HG03045 (cell line): ENCODE results near the gene PMVK.
A peak's percentile ranks its signal among the peaks of the same experiment; 100 is the strongest.

Source experiments
- ATAC-seq: cut with Tn5 transposase; IDR thresholded peaks from one replicate; pipeline ENCODE4 v1.9.1; 2021; ENCODE audit warnings: mild to moderate bottlenecking, moderate library complexity; ENCODE audit not compliant: unreplicated experiment

PMVK gene

DNA sequence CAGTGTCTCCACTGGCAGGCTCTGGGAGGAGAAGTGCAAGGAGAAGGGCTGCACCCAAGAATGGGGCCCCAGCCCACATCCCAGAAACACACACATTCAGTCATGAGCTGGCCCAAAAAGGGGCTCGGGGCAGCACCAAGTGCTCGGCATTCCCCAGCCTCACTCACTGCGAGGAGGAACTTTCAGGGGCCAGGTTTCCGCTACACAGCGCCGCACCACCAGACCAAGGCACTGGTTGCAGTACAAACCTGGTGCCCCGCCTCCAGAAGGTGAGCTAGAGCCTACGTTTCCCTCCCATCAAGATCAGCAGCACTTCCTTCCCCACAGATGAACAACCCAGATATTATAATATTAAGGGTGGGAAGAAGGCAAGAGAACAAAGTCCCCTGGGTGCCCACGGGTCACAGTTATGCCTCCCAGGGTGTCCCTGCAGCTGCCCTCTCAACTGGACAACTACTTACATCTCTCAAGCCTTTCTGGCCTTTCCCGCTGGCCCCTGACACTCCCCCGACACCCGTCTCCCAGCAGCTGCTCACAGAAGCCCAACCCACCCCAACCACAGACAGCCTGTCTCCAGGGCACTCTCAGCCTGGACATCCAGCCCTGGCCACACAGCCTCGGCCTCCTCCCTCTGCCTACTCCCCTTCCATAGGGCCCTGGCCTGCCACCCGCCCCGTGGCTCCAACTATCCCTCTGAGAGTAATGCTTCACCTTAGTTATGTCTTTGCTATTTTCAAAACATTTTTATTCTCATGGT, 15.6 kb upstream of the PMVK start:
- no peak for ATAC-seq

DNA sequence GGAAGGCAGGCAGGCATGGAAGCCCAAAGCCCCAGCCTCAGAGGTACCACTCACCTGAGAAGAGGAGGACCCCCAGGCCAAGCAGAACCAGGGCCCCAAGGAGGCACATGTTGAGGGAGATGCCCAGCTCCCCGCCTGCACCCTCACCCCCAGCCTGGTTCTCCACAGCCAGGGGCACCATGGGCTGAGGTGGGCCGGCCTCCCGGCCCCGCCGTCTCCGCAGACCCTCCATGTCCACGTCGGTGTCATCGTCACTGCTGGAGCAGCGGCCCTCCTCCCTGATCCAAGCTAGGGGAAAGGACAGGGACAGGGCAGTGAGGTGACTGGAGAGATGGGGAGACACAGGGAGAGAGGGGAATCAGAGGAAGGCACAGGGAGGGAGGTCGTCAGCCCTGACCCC, 11.6 kb upstream of the PMVK start:
- no peak for ATAC-seq

DNA sequence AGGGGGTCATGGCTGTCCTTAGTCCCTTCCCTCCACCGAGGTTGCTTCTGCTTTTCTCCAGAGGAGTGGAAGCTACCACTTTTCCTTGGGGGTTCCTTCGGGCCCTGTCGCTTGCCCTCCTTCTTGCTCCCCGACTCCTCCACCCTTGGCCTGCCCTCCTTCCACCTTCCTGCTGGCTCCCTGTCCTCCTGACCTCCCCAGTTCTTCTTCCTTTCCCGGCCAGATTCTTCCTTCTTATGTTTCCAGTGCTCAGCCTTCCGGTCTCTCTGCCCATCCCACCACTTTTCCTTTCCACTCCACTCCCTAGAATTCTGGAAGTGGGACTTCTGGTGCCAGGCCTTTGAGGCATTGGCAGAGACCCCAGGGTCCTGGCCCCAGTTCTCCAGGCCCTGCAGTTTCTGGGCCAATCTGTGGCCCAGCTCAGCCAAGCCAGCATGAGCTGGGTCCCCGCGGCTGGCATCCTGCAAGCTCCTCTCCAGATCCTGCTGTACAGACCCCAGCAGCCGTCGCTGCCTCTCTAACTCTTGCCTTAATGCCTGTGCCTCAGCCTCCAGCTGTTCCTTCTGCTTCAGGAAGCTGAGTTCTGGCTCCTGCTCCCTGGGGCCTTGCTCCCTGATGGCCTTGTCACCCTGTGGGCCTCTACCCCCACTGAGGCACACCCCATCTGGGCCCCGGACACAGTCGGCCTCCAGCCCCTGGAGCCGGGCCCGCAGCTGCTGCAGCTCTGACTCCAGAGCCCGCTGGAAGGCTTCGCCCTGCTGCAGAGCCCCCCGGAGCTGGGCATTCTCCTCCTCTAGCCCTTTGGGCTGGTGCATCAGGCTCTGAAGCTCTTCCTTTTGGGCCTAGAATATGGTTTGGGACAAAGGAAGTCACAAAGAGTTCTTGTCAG, 9.7 kb upstream of the PMVK start:
- ATAC-seq, result no peak

DNA sequence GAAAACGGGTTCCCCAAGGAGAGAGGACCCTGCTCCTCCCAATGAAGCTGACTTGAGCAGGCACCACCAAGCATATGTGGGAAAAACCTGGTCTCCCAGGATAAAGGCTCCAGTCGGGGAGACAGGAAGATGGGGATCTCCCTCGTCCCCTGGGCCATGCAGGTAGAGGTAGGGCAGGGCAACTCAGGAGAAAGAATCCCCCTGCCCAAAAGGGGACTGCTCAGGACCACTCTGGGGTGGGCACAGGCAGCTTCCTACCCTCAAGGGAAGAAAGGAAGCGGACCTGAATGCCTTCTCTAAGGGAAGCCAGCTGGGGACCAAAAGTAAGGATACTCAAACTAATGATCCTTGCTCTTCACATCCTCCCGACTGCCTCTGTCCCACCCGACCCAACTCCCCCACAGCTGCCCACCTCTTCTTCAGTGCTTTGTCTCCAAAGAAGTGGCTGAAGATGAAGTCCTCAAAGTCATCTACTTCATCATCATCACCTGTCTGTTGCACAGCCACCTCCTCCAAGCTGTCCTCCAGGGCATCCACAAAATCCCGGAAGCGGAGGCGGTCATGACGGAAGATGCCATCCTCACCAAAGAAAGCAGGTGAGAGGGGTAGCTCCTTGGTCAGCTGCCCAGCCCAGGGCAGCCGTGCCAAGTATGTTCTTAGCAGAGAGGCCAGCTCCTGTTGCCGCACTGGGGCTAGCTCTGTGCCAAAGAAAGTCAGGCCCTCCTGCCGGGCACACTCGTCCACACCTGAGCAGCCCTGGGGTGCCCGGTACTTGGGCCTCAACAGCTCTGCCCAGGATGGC, 8.8 kb upstream of the PMVK start:
- ATAC-seq, result no peak

DNA sequence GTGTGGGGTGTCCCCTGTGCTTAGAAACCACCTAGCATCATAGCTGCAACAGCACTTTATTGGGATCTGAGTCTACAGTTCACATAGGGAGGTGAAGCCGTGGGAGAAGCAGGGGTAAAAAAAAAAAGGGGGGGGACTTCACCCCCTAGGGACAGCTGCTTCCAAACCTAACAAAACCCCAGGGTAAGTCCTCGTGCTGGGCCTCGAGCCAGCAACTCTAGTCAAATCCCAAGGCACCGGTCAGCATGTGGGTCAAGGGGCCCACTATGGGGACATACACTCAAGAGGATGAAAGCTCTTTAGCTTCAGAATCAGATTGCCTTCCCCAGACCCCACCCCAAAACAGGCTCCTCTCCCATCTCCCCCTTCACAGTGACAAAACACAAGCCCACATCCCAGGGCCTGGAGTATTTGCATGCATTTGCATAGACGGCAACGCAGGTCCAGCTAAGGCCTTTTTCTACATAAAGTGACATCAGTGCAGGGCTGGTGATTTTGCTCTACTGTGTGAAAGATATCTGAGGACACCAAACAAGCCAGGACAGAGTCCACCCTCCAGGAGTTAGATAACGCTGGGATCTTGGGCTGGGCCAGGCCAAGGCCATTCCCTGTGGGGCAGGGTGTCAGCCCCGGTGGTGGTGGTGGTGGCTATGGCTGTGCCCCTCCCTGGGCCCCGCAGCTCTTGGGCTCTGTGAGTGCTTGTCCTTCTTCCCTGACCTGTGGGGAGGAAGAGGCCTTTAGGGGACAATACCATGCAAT, 8.1 kb upstream of the PMVK start:
- no peak for ATAC-seq

DNA sequence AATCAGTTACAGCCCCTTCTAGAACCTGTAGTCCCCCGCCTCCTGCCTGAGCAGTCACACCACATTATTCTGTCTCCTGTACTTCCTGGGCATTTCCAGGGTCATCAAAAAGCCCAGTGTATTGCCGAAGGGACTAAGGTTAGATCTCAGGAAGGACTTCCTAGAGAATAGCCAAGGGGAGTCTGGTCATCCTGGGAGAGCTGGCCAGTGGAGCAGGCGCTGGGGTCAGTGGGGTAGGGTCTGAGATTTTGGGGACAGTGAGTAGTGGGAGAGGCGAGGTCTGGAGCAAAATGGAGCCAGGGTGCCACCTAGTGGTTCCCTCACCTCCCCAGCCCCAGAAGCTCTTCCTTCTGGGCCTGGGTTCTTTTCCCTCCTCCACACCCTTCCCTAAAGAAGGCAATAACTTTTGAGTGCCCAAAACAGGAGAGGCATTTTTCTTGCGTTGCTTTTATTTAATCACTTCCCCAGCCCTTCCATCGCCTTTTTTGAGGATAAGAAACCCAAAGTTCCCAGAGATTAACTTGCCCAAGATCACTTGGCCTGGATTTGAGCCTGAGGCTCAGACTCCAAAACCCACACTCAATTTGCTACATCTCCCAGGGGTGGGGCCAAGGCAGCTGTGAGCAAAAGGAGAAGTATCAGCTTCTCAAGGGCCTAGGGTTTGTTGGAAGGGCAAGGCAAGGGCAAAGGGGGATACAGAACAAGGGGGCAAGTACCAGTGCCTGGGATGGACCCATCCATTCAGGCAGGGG, 7.3 kb upstream of the PMVK start:
- ATAC-seq, result no peak

DNA sequence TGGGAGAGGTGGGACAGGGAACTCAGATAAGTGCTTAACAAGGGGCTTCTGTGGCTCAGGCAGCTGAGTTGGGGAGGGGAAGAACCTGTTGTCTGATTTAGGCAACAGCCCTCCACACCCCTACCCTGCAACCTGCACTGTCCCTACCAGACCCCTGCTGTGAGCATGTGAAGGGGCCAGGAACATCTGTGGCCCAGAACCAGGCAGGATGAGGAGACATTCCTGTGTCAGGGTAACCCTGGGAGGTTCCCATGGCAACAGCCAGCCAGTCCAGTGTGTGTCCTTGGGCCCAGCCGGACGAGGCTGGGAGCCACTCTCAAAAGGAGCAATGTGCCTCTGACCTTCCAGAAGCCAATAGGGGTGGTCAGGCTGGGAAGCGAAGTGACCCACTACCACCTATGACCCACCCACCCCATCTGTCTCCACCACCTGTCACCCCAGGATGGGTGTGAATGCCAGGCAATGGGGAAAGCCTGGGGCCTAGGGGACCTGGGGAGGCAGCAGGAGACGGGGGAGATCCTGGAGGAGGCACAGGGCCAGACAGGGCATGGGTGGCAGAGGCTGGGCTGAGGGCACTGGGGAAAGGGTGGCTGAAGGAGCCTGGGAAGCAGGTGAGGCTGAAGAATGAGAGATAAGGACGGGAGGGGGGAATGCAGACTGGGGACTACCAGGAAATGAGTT, 5.0 kb upstream of the PMVK start:
- no peak for ATAC-seq

DNA sequence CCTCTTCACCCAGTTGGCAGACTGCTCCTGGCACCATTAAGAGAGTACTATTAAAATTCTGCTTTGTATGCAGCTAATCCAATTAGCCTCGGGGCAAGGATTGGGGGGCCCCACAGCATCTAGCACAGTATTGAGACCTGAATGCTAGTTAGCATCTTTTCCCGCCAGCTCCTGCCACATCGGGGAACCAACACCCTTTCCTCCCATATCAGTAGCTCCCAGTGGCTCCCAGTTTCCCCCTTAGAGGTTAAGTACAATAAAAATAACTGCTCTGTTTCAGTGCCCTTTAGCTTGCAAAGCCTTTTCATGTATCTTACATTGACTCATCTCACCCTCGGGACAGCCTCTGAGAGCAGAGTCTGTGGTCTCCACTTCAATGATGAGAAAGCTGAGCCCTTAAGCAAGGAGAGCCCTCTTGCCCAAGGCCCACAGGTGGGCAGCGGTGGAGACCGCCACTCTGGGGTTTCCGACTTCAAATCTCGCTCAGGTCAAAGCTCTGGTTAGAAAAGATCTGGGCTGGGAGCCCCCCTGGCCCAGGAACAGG, 4.2 kb upstream of the PMVK start:
- ATAC-seq, result no peak

DNA sequence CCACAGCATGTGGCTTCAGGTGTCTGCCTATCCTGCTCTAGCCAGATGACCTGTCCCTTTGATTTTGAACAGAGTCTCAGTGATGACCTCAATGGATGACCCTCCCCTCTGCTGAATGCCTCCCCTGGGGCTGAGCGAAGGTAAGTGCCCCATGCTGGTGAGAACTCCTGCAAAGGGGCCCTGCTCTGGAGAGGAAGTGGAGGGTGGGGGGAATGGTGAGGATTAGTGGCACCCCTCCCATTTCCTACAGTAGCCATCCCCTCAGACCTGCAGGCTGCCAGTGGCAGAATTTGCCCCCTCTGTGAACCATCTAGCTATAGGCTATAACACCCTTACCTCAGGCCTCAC, 3.7 kb upstream of the PMVK start:
- no peak for ATAC-seq

DNA sequence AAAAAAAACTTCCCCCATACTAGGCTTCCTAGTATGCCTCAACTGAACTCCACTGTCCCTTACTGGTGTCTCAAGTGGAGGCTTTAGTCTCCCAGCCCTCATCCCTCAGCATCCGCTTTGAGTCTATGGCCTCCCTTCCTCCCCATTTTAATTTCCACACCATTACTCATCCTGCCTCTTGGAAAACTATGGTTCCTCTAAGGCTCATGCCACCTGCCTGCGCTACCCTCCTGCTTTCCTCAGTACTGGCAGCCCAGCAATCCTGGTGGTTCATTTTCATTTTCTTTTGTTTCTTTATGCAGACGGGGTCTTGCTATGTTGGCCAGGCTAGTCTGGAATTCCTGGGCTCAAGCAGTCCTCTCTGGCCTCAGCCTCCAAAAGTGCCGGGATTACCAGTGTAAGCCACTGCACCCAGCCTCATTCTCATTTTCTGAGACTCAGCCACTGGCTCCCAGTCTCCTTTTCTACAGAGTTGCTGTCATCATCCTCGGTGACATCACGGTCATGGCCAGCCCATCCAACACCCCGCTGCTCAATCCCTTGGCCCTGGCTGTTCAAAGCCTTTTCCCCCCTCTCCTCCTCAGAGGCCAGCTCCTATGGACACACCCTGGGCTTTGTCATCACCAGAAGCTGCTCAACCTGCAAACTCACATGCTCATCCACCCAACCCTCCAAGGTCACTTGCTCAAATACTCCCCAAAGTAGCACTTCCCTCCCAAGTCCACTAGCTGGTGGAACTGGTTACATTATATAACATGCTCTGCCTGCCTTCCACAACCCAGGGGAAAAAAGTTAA, 2.3 kb upstream of the PMVK start:
- no peak for ATAC-seq

DNA sequence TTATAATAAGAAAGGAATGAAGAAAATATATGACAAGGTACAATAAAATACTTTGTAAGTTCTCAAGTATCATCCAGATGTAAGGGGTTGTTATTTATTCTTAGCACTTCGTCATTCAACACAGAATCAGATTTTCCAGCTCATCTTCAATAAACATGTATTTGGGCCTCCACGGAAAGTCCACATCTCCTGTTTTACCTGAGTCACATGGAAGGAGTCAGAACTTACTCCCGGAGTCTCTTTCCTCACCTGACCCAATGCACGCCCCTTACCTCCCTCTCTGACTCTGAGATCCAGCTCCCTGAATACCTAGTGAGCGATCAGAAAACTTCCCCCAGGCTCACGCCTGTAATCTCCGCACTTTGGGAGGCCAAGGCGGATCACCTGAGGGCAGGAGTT, 1.5 kb upstream of the PMVK start:
- ATAC-seq, result no peak

DNA sequence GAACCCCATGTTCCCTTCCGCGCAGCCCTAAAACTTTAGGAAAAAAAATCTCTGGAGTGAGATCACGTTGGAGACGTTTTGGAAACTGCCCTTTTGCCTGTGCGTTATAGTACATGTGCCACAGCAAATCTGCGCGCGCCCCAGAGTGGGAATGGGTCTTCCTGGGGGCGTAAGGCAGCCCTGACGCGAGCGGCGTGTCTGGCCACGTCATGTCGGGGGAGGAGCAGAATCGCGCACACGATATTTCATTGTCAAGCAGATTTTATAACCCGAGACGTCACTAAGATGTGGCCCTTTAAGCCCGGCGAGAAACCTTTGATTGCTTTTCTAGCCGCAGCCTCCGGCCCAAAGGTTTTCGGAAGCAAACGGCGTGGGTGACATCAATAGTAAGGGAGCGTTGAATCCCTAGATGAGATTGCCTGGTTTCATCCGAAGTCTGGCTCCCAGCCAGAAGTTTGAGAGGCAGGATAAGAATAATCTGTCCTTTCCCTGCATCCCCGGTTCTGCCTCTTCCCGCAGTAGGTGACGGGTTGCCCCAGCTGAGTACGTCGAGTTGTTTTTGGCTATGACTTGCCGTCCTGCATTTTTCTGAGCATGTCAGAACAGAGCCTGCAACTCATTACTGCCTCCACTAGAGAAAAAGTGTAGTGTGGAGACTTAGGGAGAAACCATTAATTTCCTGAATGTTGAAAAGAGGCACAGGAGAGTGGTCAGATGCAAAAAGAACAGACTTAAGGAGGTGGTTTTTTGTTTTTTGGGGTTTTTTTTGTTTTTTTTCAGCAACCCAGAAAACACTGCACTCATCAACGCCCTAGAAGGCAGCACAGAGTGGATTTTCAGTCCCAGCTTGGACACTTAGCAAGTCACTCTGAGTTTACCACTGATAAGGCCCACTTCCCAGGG, 817 bp upstream of the PMVK start:
- peak; percentile 52 for ATAC-seq

DNA sequence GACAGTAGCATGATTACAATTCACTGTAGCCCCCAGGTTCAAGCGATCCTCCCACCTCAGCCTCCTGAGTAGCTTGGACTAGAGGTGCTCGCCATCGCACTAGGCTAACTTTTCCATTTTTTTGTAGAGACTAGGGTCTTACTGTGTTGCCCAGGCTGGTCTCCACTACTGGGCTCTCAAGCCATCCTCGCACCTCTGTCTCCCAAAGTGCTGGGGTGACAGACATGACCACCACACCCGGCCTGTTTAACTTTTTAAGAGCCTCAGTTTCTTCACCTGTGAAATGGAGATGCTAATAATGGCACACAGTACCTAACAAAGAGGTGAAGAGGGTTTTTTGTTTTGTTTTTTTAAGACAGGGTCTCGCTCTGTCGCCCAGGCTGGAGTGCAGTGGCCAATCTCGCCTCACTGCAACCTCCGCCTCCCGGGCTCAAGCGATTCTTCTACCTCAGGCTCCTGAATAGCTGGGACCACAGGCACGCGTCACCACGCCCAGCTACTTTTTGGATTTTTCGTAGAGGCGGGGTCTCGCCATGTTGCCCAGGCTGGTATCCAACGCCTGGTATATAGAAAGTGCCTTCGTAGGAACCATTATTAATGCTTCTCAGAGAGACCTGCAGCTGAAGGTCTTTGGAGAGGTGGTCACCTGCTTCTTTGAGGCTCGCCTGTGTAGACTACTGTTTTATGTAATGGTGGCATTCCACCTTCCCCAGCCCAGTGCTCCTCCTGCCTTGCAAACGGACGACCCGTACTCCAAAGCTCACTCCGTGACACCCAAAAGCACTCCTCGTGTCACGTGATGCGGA, 567 bp downstream of the PMVK start:
- ATAC-seq, result no peak

DNA sequence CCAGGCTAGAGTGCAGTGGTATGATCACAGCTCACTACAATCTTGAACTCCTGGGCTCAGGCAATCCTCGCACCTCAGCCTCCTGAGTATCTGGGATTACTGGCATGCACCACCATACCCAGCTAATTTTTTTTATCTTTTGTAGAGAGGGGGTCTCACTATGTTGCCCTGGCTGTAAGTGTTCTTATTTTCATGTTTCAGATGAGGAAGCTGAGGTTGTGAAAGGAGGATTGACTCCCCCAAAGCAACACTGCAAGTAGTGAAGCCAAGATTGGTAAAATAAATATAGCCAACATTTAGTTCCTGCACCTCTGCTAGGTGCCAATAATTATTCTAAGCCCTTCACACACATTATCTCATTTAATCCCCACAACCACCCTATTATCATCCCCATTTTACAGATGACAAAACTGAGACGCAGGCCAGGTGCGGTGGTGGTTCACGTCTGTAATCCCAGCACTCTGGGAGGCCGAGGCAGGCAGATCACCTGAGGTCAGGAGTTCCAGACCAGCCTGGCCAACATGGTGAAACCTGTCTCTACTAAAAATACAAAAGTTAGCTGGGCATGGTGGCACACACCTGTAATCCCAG, 2.1 kb downstream of the PMVK start:
- no peak for ATAC-seq

DNA sequence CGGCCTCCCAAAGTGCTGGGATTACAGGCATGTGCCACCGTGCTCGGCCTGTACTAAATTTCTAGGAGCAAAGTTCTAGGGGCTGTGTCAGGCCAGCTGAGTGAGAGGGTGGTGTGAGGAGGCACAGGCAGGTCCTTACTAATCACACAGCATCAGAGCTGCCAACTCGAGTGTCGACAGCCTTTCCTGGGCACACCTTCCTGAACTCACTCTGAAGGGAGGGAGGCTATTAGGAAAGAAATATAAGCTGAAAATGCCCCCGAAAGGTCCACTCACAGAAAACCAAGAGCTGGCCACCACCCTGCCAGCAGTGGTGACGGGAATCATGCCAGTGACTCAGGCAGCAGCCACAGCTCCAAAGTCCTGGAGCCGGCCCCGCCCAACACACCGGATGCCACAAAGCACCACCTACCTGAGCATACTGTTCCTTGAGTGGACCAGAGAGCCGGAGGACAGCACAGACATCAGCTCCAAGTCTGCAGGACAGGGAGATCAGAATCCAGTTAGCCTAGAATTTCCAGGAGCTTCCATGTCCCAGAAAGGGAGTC, 4.5 kb downstream of the PMVK start:
- ATAC-seq, result no peak

DNA sequence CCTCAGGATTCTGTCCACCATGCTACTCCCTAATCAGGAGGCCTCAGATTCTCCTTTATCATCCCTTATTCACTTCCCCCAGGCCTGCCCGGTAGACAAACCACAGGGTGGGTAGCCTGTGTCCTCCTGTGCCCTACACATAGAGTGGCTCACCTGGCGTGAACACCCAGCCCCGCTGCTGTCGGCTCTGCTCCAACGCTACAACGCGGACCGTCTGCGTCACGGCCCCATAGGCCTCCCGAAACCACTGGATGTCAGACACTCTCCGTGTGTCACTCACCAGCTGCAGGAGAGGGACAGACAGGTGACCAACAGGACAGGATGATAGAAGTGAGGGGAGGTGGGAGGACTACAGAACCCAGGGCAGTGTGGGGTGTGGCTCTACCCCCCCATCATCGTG, 10.3 kb downstream of the PMVK start:
- no peak for ATAC-seq
